Caco-2 (cell line): ENCODE data around the gene KNCN. TPM values are rescaled to one million over a fixed set of nuclear protein-coding genes. Genes with fewer than 3 reads are reported as not detected.

Experiments
- BruUV-seq: library from RNA; stranded (reverse); fragments of 400-500 nt; replicated peaks from 2 replicates; lab custom pipeline; 2021; lab: Mats Ljungman, UMichigan
- CTCF ChIA-PET: fragments of 300-600 bp; sonication (Branson Sonifier 250); formaldehyde crosslinking; loops from one replicate; lab custom pipeline; 2022; ENCODE audit warnings: antibody characterized with exemption; lab: Charles Lee
- POLR2A ChIA-PET: fragments of 300-600 bp; sonication (Branson Sonifier 250); formaldehyde crosslinking; loops from one replicate; lab custom pipeline; 2022; ENCODE audit warnings: antibody characterized with exemption; lab: Charles Lee
- DNase-seq, 2 experiments: peaks; one replicate each; pipeline versions ENCODE4 v3.0.0 to v3.0.0-alpha.2; 2020 to 2022
- H3K27me3 ChIP-seq: replicated peaks from 2 replicates; pipeline ENCODE4 v1.6.0; 2011; ENCODE audit warnings: low read length; ENCODE audit not compliant: control insufficient read depth, insufficient read depth
- H3K36me3 ChIP-seq: 2 replicates; pipeline ENCODE4 v1.5.1; 2011; ENCODE audit warnings: low read length; ENCODE audit not compliant: control insufficient read depth, insufficient read depth
- H3K4me1 ChIP-seq: fragments of 250-450 bp; sonication (Bioruptor Pico); 2 replicates; pipeline ENCODE4 v1.5.1; 2020; ENCODE audit warnings: mild to moderate bottlenecking
- H3K4me3 ChIP-seq: 2 replicates; pipeline ENCODE4 v1.5.1; 2011; ENCODE audit warnings: low read depth, mild to moderate bottlenecking, control low read depth, low read length
- H3K9me3 ChIP-seq: fragments of 250-450 bp; sonication (Bioruptor Pico); 2 replicates; pipeline ENCODE4 v1.5.1; 2020; ENCODE audit warnings: mild to moderate bottlenecking, moderate library complexity
- H3K27ac Mint-ChIP-seq: one replicate; pipeline ENCODE4 v1.8.0; 2022; ENCODE audit warnings: mixed read lengths; ENCODE audit not compliant: unreplicated experiment
- H3K27me3 Mint-ChIP-seq: one replicate; pipeline ENCODE4 v1.8.0; 2022; ENCODE audit warnings: mixed read lengths; ENCODE audit not compliant: insufficient read depth, unreplicated experiment
- H3K36me3 Mint-ChIP-seq: one replicate; pipeline ENCODE4 v1.8.0; 2022; ENCODE audit warnings: mild to moderate bottlenecking, mixed read lengths; ENCODE audit not compliant: insufficient read depth, unreplicated experiment
- H3K4me1 Mint-ChIP-seq: one replicate; pipeline ENCODE4 v1.8.0; 2022; ENCODE audit warnings: low read depth, mixed read lengths; ENCODE audit not compliant: unreplicated experiment
- H3K4me3 Mint-ChIP-seq: one replicate; pipeline ENCODE4 v1.8.0; 2022; ENCODE audit warnings: mild to moderate bottlenecking, moderate library complexity, mixed read lengths; ENCODE audit not compliant: unreplicated experiment
- H3K9me3 Mint-ChIP-seq: one replicate; pipeline ENCODE4 v1.8.0; 2022; ENCODE audit warnings: mixed read lengths; ENCODE audit not compliant: unreplicated experiment
- intact Hi-C: fragments of 100-400 bp; cut with micrococcal nuclease; formaldehyde crosslinking; loops from one replicate; pipeline ENCODE4 v1.10.0; 2022; ENCODE audit not compliant: unreplicated experiment
- total RNA-seq: library from RNA; stranded (reverse); gene quantifications from 2 replicates; pipeline ENCODE4 v1.2.3, GENCODE V29; 2022
- TF ChIP-seq, protein P1 (sequence below), 2 experiments: fragments of 200-600 bp in 1 of 2; IDR thresholded peaks; 1 replicate in 1 of 2; 2 replicates in 1 of 2; pipeline versions ENCODE4 v1.5.1 to v1.8.0; 2011 to 2022; ENCODE audit warnings: antibody characterized with exemption in 1 of 2, control low read depth in 1 of 2, inconsistent platforms in 1 of 2, low read depth in 1 of 2, low read length in 1 of 2, mild to moderate bottlenecking in 1 of 2, moderate library complexity in 1 of 2; ENCODE audit not compliant: insufficient read depth in 1 of 2, severe bottlenecking in 1 of 2, unreplicated experiment in 1 of 2

Gene KNCN
- total RNA-seq, 1 experiment from 2014 or later: not detected

GRCh38 chr1:46522184-46522968, 29.1 kb downstream of the KNCN start:
- CTCF ChIA-PET: no interaction called here
- no peaks in the 10 kb centered on the region for H3K9me3 ChIP-seq
- no peak overlapping the region for H3K4me3 ChIP-seq
- intact Hi-C loops: no loop called here
- no peaks in the 10 kb centered on the region for H3K36me3 Mint-ChIP-seq
- POLR2A ChIA-PET: no interaction called here
- H3K4me1 ChIP-seq: peaks cover under 1% of the 10 kb centered on the region; the same call in 1 of the 2 replicates
- H3K36me3 ChIP-seq: no peaks in the 10 kb centered on the region
- H3K27ac Mint-ChIP-seq: no peak overlapping the region
- no peaks in the 10 kb centered on the region for H3K27me3 ChIP-seq
- no peak for DNase-seq
- H3K27me3 Mint-ChIP-seq: no peaks in the 10 kb centered on the region
- no peak overlapping the region for H3K4me3 Mint-ChIP-seq
- no peaks in the 10 kb centered on the region for H3K4me1 Mint-ChIP-seq
- TF ChIP-seq, protein P1, sequence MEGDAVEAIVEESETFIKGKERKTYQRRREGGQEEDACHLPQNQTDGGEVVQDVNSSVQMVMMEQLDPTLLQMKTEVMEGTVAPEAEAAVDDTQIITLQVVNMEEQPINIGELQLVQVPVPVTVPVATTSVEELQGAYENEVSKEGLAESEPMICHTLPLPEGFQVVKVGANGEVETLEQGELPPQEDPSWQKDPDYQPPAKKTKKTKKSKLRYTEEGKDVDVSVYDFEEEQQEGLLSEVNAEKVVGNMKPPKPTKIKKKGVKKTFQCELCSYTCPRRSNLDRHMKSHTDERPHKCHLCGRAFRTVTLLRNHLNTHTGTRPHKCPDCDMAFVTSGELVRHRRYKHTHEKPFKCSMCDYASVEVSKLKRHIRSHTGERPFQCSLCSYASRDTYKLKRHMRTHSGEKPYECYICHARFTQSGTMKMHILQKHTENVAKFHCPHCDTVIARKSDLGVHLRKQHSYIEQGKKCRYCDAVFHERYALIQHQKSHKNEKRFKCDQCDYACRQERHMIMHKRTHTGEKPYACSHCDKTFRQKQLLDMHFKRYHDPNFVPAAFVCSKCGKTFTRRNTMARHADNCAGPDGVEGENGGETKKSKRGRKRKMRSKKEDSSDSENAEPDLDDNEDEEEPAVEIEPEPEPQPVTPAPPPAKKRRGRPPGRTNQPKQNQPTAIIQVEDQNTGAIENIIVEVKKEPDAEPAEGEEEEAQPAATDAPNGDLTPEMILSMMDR (IDR thresholded peaks at IDR 0.05; ENCODE audit: insufficient read depth in 1 of 2, low read depth in 1 of 2, low read length in 1 of 2, severe bottlenecking in 1 of 2, unreplicated experiment in 1 of 2): no peak
- no peaks in the 10 kb centered on the region for H3K9me3 Mint-ChIP-seq
- BruUV-seq: no TSS peak

GRCh38 chr1:46521414-46521813, 30.0 kb downstream of the KNCN start:
- Histone ChIP-seq H3K36me3 (no peaks in the 10 kb centered on the region), H3K9me3 (no peaks in the 10 kb centered on the region), H3K4me1 (peaks cover 7% of the 10 kb centered on the region; the same call in 1 of the 2 replicates), H3K27me3 (no peaks in the 10 kb centered on the region), H3K4me3 (no peak overlapping the region)
- TF ChIP-seq, protein P1 (IDR thresholded peaks at IDR 0.05; ENCODE audit: insufficient read depth in 1 of 2, low read depth in 1 of 2, low read length in 1 of 2, severe bottlenecking in 1 of 2, unreplicated experiment in 1 of 2): no peak
- no TSS peak for BruUV-seq
- CTCF ChIA-PET: interaction anchor here (0.8 to 1.3 kb wide), 2 partner anchors 8 to 44 kb away, joined by 4 to 9 read pairs; no protein-coding TSS in a partner anchor
- H3K4me1 Mint-ChIP-seq: no peaks in the 10 kb centered on the region
- H3K36me3 Mint-ChIP-seq: no peaks in the 10 kb centered on the region
- no peak overlapping the region for H3K27ac Mint-ChIP-seq
- intact Hi-C loops: no loop called here
- POLR2A ChIA-PET: no interaction called here
- no peaks in the 10 kb centered on the region for H3K27me3 Mint-ChIP-seq
- no peak for DNase-seq
- no peak overlapping the region for H3K4me3 Mint-ChIP-seq
- H3K9me3 Mint-ChIP-seq: no peaks in the 10 kb centered on the region

DNA sequence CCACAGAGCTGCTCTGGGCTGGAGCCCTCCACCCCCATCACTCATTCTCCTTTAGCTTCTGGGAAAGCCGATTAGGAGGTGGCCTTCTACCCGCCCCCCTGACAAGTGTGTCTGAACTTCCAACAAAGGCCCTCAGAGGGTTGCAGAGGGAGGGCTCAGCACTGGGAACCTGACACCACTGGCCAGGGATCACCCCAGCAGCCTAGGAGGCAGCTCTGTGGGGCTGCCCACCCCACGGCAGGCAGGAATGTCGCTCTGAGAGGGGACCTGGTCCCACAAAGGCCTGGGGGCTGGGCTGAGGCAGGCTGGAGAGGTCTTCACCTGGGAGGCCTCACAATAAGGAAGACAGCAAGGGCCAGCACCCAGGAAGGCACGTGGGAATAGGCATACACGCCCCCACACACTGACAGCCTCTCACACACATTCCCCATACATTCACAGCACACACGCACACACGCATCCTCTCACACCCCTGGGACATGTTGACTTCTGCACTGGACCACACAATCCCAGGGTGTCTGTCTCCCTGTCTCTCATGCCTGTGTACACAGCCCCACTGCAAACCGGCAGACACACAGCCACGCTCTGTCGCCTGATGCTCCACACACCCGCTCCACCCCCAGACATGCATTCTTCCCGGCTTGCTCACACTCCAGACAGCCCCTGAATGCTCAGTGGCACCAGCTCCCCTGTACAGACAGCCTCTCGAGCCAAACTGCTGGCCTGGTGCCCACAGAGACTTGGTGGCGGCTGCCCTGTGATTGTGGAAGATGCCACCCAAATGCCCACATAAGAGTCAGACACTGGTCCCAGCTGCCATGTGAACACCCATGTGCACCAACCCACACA, 31.2 kb downstream of the KNCN start:
- H3K4me3 Mint-ChIP-seq: no peak overlapping the region
- Histone ChIP-seq H3K36me3 (no peaks in the 10 kb centered on the region), H3K4me1 (peaks cover 7% of the 10 kb centered on the region; the same call in 1 of the 2 replicates), H3K27me3 (no peaks in the 10 kb centered on the region), H3K9me3 (no peaks in the 10 kb centered on the region), H3K4me3 (no peak overlapping the region)
- H3K36me3 Mint-ChIP-seq: no peaks in the 10 kb centered on the region
- BruUV-seq: no TSS peak
- ChIA-PET POLR2A (no interaction called here), CTCF (interaction anchor here (1.3 kb wide), 1 partner anchor 43 kb away, joined by 4 read pairs; no protein-coding TSS in a partner anchor)
- no peaks in the 10 kb centered on the region for H3K27me3 Mint-ChIP-seq
- H3K4me1 Mint-ChIP-seq: no peaks in the 10 kb centered on the region
- no peak overlapping the region for H3K27ac Mint-ChIP-seq
- intact Hi-C loops: no loop called here
- TF ChIP-seq, protein P1 (IDR thresholded peaks at IDR 0.05; ENCODE audit: insufficient read depth in 1 of 2, low read depth in 1 of 2, low read length in 1 of 2, severe bottlenecking in 1 of 2, unreplicated experiment in 1 of 2): no peak
- no peak for DNase-seq
- H3K9me3 Mint-ChIP-seq: no peaks in the 10 kb centered on the region
